ENCODE results near the gene SPRR4.
"Not testable (repeated sequence)": the region's sequence is repeated elsewhere in the genome, so short reads cannot be mapped to it uniquely, and the experiment has no call there.

SPRR4 gene

DNA sequence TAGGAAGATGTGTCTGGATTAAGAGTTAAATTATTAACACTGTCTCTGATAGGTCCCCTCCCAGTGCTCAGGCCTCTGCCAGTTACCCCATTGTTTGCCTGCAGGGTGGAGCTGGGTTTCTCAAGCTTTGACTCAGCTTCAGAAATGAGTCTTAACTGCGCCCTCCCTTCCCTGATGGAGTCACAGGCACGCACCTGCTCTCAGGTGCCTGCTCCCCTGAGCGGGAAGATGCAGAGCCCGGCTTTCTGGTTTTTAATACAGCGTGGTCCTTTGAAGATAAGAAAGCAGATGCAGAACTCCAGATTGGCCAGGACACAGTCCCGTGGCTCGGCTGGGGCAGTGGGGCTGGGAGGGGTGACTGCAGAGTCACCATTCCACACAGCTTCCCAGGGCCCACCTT is 3.2 kb upstream of the SPRR4 start:
- FAIRE-seq = no peak

- FAIRE-seq = no peak
Measured at GRCh38 chr1:152968248-152968647, 2.2 kb upstream of the SPRR4 start.

- no peak for FAIRE-seq
Measured at GRCh38 chr1:152969036-152969435, 1.4 kb upstream of the SPRR4 start.

- FAIRE-seq = no peak
Measured at GRCh38 chr1:152972196-152972886, 1.9 kb downstream of the SPRR4 start.

DNA sequence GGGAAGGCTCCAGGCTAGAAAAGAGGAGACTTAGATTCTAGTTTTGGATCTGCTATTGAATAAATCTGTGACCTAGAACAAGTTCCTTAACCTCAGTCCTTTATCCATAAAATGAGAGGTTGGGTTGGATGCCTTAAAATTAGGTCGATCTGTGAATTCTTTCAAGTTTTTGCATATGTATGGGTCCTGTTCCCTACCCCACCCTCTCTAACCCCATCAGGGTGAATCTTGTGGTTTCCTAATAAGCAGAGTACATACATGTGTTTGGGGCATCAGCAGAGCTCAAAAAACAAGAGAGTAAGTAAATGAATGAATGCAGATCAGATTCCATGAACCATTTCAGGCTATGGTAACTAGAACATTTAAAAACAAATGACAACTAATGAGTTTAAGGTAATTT is 6.2 kb downstream of the SPRR4 start:
- FAIRE-seq = no peak

DNA sequence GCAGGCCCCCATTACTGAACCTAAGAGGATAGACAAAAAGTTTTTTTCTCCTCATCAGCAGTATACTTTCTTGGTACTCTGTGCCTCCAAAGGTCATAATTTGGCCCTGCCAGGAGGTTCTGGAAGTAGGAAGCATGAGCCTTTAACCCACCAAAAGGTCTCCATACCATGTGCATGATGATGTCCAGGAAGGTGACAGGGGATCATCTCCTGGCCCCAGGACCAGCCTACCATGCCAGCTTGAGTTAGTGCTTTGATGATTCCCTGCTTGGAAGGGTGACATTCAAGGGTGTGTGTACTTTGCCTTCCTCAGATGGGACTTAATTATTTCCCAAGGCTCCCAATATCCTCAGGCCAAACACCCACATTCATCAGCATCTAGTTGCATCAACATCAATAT is 7.2 kb downstream of the SPRR4 start:
- FAIRE-seq = no peak

DNA sequence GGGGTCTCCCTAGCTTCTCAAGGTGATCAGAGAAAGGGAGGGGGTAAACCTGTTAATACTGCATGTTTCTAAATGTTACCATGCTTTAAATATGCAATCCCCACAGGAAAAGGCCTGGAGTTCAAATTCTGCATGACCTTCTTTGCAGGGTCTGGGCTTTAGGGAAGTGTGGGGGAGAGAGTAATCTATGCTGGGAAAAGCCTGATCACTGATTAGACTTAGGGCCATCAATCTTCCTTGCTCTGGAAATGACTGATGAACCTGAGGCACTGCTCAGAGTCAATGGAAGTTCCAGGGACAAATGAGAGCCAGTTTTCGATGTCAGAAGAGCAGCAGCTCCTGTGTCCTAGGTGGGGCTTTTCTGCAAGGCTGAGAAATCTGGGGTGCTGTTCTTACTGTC is 10.2 kb downstream of the SPRR4 start:
- FAIRE-seq = no peak

DNA sequence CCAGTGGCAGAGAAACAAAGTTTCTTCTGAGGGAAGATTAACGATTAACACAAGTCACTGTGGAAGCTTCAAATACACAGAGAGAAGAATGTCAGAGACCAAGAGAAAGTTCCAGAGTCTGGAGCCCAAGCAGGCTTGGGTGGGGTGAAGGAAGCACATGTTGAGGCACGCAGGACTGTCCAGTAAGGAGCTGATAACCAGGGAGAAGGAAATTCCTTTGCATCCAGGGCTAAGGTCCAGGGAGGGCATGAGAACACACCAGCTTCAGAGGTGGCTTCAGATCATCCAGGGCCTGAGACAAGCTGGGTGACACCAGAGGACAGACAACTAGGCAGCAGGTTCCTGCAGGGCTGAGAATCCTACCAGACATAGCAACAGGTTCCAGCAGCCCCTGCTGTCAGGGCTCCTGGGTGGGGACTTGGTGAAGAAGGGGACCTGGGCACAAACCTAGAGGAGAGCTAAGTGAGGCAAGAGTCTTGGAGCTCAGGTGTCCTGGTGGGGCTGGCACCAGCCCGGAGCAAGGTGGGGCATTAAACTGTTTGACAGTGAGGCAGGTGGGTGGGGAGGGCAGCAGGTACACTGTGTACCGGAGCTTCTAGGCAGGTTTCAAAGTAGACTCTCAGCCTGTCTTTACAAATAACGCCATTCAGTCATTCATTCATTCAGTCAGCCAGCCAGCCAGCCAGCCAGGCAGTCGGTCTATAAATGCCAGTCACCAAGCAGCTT is 10.9 kb downstream of the SPRR4 start:
- no peak for FAIRE-seq

- FAIRE-seq = no peak
Measured at GRCh38 chr1:152982076-152982475, 11.6 kb downstream of the SPRR4 start.

DNA sequence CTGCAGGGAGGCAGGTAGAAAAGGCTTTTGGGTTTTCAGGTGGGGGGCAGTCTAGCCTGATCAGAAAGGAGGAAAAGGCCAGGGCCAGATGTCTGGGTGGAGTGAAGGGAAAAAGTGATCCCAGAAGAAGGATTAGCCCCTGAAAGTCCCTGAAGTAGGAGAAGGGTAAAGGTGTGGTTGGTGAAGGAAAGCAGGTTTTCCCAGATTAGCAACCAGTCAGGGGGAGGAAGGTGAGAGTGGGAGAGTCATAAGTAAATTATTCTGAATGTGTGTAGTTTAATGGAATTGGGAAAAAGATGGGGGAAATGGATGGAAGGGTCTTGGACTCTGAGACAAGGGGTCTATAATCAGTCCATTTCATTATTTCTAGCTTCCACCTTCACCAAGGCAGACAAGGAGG is 12.8 kb downstream of the SPRR4 start:
- FAIRE-seq = no peak

GRCh38 chr1:152983743-152984142 is 13.3 kb downstream of the SPRR4 start, which contains the start of gene SPRR1A:
Gene SPRR1A, plus strand, starts transcription at chr1:152984081. Its CDS starts 1,150 bp downstream, at chr1:152985231.
- FAIRE-seq = no peak

GRCh38 chr1:152986578-152986977 is 16.1 kb downstream of the SPRR4 start:
- peak; percentile 73 for FAIRE-seq

GRCh38 chr1:152993186-152993585 is 22.7 kb downstream of the SPRR4 start:
- FAIRE-seq = no peak

GRCh38 chr1:152995842-152996241 is 25.4 kb downstream of the SPRR4 start:
- FAIRE-seq = no peak

DNA sequence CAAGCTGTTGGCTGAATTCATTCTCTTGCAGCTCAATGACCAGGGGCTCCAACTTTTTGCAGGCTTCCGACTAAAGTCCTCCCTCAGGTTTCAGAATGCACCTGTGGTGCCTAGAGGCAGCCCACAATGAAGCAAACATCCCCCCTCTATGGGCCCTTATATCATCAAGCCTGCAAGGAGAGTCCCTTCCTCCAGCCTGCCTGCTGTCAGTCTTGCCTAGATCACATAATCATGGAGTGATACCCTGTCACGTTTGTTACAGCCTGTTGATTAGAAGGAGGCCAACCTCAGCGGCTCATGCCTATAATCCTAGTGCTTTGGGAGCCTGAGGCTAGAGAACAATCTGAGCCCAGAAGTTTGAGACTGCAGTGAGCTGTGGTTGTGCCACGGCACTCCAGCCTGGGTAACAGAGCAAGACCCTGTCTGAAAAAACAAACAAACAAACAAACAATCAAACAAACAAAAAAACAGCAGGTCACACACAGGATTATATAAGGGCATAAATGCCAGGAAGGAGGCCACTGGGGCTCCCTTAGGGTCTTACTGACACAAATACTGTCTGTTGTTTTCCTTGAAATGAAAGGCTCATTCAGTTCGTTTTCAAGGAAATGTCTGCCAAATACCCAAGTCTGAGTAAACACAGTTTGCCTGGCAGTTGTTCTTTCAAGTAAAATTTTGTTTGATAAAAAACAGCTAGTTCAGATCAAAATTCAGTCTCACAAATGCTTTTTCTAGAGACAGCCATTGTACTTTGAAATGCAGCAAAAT is 26.4 kb downstream of the SPRR4 start:
- FAIRE-seq = no peak

DNA sequence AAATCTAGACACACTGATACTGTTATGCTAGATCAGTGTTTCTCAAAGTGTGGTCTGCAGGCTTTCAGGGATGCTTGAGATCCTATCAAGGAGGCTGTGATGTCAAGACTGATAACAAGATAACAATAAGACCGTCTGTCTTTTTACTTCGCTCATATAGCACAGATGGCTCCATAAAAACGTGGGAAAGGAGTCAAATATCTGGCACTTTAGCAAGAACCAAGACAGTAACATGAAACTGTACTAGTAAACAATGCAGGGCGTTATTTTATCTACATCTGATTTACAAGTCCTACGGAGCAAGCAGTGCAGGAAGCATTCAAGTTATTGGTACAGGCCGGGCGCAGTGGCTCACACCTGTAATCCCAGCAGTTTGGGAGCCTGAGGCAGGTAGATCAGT is 27.5 kb downstream of the SPRR4 start:
- FAIRE-seq = no peak

GRCh38 chr1:152998476-152998875 is 28.0 kb downstream of the SPRR4 start:
- no peak for FAIRE-seq

DNA sequence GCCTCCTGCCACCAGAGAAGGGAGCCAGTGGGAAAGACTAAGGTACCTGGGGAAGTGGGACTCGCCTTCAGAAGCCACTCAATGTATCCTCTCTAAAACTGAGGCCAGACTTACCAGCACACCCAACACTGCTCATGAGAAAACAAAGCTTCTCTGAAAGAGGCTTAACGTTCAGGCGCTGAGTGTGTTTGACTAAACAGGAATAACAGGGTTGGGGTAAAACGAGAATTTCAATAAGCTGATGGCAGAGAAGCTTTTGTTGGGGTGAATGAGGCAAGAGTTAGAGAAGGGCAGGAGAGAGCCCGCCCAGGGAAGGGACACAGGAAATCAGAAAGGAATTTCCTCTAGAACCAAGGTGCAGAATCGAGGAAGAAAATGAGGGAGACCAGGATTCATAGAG is 29.4 kb downstream of the SPRR4 start:
- FAIRE-seq = no peak

DNA sequence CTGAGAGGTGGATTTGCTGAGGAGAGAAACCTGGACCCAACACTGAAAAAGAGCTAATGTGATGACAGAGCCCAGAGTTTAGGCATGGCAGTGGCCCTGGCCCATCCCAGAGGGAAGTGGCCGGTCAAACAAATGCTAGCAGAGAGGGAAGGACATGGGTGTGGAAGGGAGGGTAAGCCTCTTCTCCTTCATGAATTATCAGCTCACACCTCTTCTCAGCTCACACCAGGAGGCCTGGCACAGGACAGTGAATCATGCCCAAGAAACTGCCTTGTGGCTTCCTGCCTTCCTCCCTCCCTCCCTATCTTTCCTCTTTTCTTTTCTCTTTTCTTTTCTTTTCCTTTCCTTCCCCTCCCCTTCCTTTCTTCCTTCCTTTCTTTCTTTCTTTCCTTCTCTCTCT is 29.8 kb downstream of the SPRR4 start:
- FAIRE-seq = no peak

DNA sequence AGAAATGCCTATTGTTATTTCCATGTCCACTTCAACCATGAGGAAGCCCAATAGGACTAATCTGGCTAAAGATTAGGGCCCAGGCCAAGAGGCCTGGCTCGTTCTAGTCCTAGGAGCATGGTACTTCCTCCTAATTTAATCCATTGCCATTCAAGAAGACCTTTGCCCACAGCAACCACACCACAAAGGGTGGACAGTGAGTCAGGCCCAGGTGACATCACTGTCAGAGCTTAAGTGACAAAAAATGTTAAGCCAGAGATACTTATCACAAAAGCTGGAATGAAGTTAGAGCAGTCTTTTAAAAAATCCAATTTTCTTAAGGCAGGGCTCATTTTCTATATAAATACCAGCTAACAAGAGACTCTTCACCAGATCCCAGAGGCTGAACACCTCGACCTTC is 30.9 kb downstream of the SPRR4 start, which contains the start of gene SPRR3:
Gene SPRR3, plus strand, starts transcription at position 368 of the 400 bp plus-strand sequence. CDS start 1,272 bp downstream, outside the sequence.
- FAIRE-seq = no peak

DNA sequence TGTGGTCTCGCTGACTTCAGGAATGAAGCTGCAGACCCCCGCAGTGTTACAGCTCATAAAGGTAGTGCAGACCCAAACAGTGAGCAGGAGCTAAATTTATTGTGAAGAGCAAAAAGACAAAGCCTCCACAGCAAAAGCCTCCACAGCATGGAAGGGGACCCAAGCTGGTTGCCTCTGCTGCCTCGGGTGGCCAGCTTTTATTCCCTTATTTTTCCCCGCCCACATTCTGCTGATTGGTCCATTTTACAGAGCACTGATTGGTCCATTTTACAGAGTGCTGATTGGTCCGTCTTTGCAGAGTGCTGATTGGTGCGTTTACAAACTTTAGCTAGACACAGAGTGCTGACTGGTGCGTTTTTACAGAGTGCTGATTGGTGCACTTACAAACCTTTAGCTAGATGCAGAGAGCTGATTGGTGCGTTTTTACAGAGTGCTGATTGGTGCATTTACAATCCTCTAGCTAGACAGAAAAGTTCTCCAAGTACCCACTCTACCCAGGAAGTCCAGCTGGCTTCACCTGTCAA is 40.8 kb downstream of the SPRR4 start:
- FAIRE-seq = not testable (repeated sequence)

DNA sequence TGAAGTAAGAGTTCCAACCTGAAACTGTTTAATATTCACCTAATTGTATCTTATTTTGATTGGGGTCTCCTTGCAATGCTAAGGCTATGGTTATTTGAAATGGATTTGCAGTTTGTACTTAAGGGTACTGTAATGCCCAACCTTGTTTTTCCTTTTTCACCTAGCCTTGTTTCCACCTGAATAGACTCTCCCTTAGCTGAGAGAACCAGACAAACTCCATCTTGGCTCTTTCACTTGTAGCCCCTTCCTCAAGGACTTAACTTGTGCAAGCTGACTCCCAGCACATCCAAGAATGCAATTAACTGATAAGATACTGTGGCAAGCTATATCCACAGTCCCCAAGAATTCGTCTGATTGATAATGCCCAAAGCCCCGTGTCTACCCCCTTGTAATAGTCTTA is 51.4 kb downstream of the SPRR4 start:
- not testable (repeated sequence) for FAIRE-seq
